NCI-H2107 treated with DMSO at 0.1 percent for 48 hours (cell line): Measurements from ENCODE around the gene ARPC3.
"Not testable (repeated sequence)": the region's sequence is repeated elsewhere in the genome, so short reads cannot be mapped to it uniquely, and the experiment has no call there.

Source experiments
- DNase-seq: peaks from one replicate; lab custom pipeline; 2025; ENCODE audit not compliant: unreplicated experiment; lab: John Stamatoyannopoulos, UW

Gene ARPC3

GRCh38 chr12:110420644-110421043, 29.5 kb downstream of the ARPC3 start:
- DNase-seq = not testable (repeated sequence)

GRCh38 chr12:110417113-110417512, 33.0 kb downstream of the ARPC3 start:
- not testable (repeated sequence) for DNase-seq

GRCh38 chr12:110410086-110410485, 40.1 kb downstream of the ARPC3 start:
- DNase-seq = not testable (repeated sequence)

- DNase-seq = not testable (repeated sequence)
Observed at GRCh38 chr12:110405126-110405662, 44.9 kb downstream of the ARPC3 start.

GRCh38 chr12:110403976-110404682, 46.0 kb downstream of the ARPC3 start:
- peak; percentile 93 for DNase-seq

- DNase-seq = peak; percentile 93
Observed at GRCh38 chr12:110403146-110403975, 46.8 kb downstream of the ARPC3 start, which contains the start of gene ANAPC7. TSS of gene ANAPC7 (minus strand) at chr12:110403708. CDS start at chr12:110403627, 81 bp downstream.
